ENCODE measurements around the gene GPR132. TPM values are rescaled to one million over a fixed set of nuclear protein-coding genes. Genes with fewer than 3 reads are reported as not detected.
"Not testable (repeated sequence)": the region's sequence is repeated elsewhere in the genome, so short reads cannot be mapped to it uniquely, and the experiment has no call there.

The GPR132 gene
- total and polyA plus RNA-seq, 2 experiments from 2014 or later: 0.14 TPM; not detected in 1

DNA sequence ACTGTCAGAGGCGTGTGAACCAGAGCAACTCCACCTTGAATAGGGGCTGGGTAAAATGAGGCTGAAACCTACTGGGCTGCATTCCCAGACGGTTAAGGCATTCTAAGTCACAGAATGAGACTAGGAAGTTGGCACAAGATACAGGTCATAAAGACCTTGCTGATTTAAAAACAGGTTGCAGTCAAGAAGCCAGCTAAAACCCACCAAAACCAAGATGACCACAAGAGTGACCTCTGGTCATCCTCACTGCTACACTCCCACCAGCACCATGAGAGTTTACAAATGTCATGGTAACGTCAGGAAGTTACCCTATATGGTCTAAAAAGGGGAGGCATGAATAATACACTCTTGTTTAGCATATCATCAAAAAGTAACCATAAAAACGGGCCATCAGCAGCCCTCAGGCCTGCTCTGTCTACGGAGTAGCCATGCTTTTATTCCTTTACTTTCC, 32.8 kb downstream of the GPR132 start:
- H3K4me2 ChIP-seq: peak overlapping the region; percentile 82; the same call in 1 of the 2 replicates
- not testable (repeated sequence) for DNase-seq (ENCODE audit: low spot score)

DNA sequence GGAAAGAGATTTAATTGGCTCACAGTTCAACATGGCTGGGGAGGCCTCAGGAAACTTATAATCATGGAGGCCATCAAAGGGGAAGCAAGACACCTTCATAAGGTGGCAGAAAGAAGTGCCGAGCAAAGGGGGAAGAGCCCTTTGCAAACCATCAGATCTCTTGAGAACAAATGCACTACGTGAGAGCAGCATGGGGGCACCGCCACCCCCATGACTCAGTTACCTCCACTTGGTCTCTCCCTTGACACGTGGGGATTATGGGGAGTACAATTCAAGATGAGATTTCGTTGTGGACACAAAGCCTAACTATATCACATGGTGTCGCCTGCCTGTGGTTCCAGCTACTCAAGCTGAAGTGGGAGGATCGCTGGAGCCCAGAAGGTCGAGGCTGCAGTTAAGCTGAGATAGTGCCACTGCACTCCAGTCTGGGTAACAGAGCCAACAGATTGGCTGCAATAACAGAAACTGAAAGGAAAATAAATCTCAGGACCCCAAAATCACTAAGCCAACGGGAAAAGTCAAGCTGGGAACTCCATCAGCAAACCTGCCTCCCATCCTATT, 34.3 kb downstream of the GPR132 start:
- H3K27me3 ChIP-seq (ENCODE audit: insufficient read depth): peaks cover 47% of the 10 kb centered on the region
- TF ChIP-seq, protein P1, sequence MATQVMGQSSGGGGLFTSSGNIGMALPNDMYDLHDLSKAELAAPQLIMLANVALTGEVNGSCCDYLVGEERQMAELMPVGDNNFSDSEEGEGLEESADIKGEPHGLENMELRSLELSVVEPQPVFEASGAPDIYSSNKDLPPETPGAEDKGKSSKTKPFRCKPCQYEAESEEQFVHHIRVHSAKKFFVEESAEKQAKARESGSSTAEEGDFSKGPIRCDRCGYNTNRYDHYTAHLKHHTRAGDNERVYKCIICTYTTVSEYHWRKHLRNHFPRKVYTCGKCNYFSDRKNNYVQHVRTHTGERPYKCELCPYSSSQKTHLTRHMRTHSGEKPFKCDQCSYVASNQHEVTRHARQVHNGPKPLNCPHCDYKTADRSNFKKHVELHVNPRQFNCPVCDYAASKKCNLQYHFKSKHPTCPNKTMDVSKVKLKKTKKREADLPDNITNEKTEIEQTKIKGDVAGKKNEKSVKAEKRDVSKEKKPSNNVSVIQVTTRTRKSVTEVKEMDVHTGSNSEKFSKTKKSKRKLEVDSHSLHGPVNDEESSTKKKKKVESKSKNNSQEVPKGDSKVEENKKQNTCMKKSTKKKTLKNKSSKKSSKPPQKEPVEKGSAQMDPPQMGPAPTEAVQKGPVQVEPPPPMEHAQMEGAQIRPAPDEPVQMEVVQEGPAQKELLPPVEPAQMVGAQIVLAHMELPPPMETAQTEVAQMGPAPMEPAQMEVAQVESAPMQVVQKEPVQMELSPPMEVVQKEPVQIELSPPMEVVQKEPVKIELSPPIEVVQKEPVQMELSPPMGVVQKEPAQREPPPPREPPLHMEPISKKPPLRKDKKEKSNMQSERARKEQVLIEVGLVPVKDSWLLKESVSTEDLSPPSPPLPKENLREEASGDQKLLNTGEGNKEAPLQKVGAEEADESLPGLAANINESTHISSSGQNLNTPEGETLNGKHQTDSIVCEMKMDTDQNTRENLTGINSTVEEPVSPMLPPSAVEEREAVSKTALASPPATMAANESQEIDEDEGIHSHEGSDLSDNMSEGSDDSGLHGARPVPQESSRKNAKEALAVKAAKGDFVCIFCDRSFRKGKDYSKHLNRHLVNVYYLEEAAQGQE (IDR thresholded peaks at IDR 0.05; ENCODE audit: unreplicated experiment): no peak
- TF ChIP-seq EZH2 (IDR thresholded peaks at IDR 0.05; ENCODE audit: low read depth, unreplicated experiment) (no peak), STAT1 (IDR thresholded peaks at IDR 0.05; ENCODE audit: unreplicated experiment) (no peak), ZNF331 (CRISPR knock-in tag; IDR thresholded peaks at IDR 0.05; ENCODE audit: low read depth) (no peak), EZH2phosphoT487 (IDR thresholded peaks at IDR 0.05; ENCODE audit: unreplicated experiment) (no peak), POLR2AphosphoS5 (IDR thresholded peaks at IDR 0.05; ENCODE audit: low read depth) (no peak), JUNB (IDR thresholded peaks at IDR 0.05; ENCODE audit: unreplicated experiment) (no peak), CREB1 (CRISPR knock-in tag; IDR thresholded peaks at IDR 0.05; ENCODE audit: low read depth) (no peak), ZNF114 (CRISPR knock-in tag; IDR thresholded peaks at IDR 0.05) (no peak)
- TF ChIP-seq, protein P2, sequence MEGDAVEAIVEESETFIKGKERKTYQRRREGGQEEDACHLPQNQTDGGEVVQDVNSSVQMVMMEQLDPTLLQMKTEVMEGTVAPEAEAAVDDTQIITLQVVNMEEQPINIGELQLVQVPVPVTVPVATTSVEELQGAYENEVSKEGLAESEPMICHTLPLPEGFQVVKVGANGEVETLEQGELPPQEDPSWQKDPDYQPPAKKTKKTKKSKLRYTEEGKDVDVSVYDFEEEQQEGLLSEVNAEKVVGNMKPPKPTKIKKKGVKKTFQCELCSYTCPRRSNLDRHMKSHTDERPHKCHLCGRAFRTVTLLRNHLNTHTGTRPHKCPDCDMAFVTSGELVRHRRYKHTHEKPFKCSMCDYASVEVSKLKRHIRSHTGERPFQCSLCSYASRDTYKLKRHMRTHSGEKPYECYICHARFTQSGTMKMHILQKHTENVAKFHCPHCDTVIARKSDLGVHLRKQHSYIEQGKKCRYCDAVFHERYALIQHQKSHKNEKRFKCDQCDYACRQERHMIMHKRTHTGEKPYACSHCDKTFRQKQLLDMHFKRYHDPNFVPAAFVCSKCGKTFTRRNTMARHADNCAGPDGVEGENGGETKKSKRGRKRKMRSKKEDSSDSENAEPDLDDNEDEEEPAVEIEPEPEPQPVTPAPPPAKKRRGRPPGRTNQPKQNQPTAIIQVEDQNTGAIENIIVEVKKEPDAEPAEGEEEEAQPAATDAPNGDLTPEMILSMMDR (conservative IDR thresholded peaks at IDR 0.05; ENCODE audit: low read depth in 2 of 2): no peak
- TF ChIP-seq, protein P3, sequence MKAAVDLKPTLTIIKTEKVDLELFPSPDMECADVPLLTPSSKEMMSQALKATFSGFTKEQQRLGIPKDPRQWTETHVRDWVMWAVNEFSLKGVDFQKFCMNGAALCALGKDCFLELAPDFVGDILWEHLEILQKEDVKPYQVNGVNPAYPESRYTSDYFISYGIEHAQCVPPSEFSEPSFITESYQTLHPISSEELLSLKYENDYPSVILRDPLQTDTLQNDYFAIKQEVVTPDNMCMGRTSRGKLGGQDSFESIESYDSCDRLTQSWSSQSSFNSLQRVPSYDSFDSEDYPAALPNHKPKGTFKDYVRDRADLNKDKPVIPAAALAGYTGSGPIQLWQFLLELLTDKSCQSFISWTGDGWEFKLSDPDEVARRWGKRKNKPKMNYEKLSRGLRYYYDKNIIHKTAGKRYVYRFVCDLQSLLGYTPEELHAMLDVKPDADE (IDR thresholded peaks at IDR 0.05): no peak

More for the DNA sequence above, 32.8 kb downstream of the GPR132 start:
- Histone ChIP-seq H2AFZ (0 out of 2 replicates have a peak overlapping the region, but pooled peaks have one; percentile 40), H3K27me3 (ENCODE audit: insufficient read depth) (peaks cover 47% of the 10 kb centered on the region), H3K4me1 (ENCODE audit: insufficient read depth) (peaks cover 11% of the 10 kb centered on the region)
- H3K27ac Mint-ChIP-seq; H3K4me3 ChIP-seq; H3K9me2 ChIP-seq (ENCODE audit: insufficient read depth); H3K4me1 Mint-ChIP-seq; H3K79me2 ChIP-seq (replicated peaks; ENCODE audit: insufficient read depth); H3K9me3 Mint-ChIP-seq; ATAC-seq; H3K36me3 ChIP-seq (ENCODE audit: insufficient read depth); H3K27ac ChIP-seq (ENCODE audit: low read depth); H4K20me1 ChIP-seq (replicated peaks; ENCODE audit: insufficient read depth); H3K36me3 Mint-ChIP-seq (ENCODE audit: low read depth); H3F3A ChIP-seq (replicated peaks; ENCODE audit: low read depth): not testable (repeated sequence)
- peaks cover 30% of the 10 kb centered on the region for H3K27me3 Mint-ChIP-seq (ENCODE audit: insufficient read depth, low read depth, poor library complexity)
- peak overlapping the region; percentile 23; the same call in 1 of the 3 replicates for H3K4me3 Mint-ChIP-seq

More for the DNA sequence above, 34.3 kb downstream of the GPR132 start:
- Histone ChIP-seq H3K9me2 (ENCODE audit: insufficient read depth) (no peaks in the 10 kb centered on the region), H3K79me2 (replicated peaks; ENCODE audit: insufficient read depth) (no peaks in the 10 kb centered on the region), H4K20me1 (replicated peaks; ENCODE audit: insufficient read depth) (no peaks in the 10 kb centered on the region), H3K36me3 (ENCODE audit: insufficient read depth) (no peaks in the 10 kb centered on the region), H2AFZ (no peak overlapping the region), H3F3A (replicated peaks; ENCODE audit: low read depth) (peaks cover 9% of the 10 kb centered on the region; the same call in 1 of the 2 replicates), H3K4me2 (no peak overlapping the region), H3K4me1 (ENCODE audit: insufficient read depth) (peaks cover 11% of the 10 kb centered on the region), H3K4me3 (no peak overlapping the region), H3K27ac (ENCODE audit: low read depth) (no peak overlapping the region)
- Mint-ChIP-seq H3K4me1 (peaks cover 10% of the 10 kb centered on the region), H3K36me3 (ENCODE audit: low read depth) (no peaks in the 10 kb centered on the region), H3K27me3 (ENCODE audit: insufficient read depth, low read depth, poor library complexity) (peaks cover 30% of the 10 kb centered on the region), H3K9me3 (no peaks in the 10 kb centered on the region), H3K27ac (no peak overlapping the region), H3K4me3 (no peak overlapping the region)
- DNase-seq (ENCODE audit: low spot score) (no peak), ATAC-seq (no peak)
